Heart left ventricle (tissue), 16 donors: Measurements from ENCODE around the gene CRYGN. TPM values are rescaled to one million over a fixed set of nuclear protein-coding genes. Genes with fewer than 3 reads are reported as not detected.

ENCODE experiments used
- ATAC-seq, 4 donors: fragments of 200-7000 bp; cut with Tn5 transposase; one replicate each; pipeline ENCODE4 v1.9.1; 2020 to 2022; ENCODE audit warnings: moderate library complexity in 4 of 4, mild to moderate bottlenecking in 3 of 4, moderate number of reproducible peaks in 1 of 4
- DNase-seq, 5 donors: peaks; one replicate each; pipeline ENCODE4 v3.0.0-alpha.2; 2020
- H3K27ac ChIP-seq, 12 donors: fragments of 200-600 bp; sonication (generic) in 4 of 12; one replicate each; pipeline versions ENCODE4 v1.5.0 to v1.8.0; 2016 to 2022; ENCODE audit warnings: mild to moderate bottlenecking in 2 of 12
- H3K27me3 ChIP-seq, 9 donors: fragments of 200-600 bp; sonication (generic) in 2 of 9; one replicate each; pipeline versions ENCODE4 v1.5.1 to v1.8.0; 2016 to 2022; ENCODE audit warnings: mild to moderate bottlenecking in 3 of 9
- H3K36me3 ChIP-seq, 9 donors: fragments of 200-600 bp; sonication (generic) in 2 of 9; one replicate each; pipeline versions ENCODE4 v1.5.0 to v1.8.0; 2018 to 2022; ENCODE audit warnings: mild to moderate bottlenecking in 2 of 9
- H3K4me1 ChIP-seq, 12 donors: fragments of 200-600 bp; sonication (generic) in 4 of 12; one replicate each; pipeline versions ENCODE4 v1.5.0 to v1.8.0; 2016 to 2022; ENCODE audit warnings: mild to moderate bottlenecking in 3 of 12
- H3K4me3 ChIP-seq, 12 donors: fragments of 200-600 bp; sonication (generic) in 4 of 12; one replicate each; pipeline versions ENCODE4 v1.5.0 to v1.8.0; 2017 to 2022; ENCODE audit warnings: mild to moderate bottlenecking in 9 of 12, moderate library complexity in 4 of 12
- H3K9me3 ChIP-seq, 12 donors: fragments of 200-600 bp; sonication (generic) in 4 of 12; one replicate each; pipeline versions ENCODE4 v1.5.0 to v1.8.0; 2016 to 2022; ENCODE audit warnings: mild to moderate bottlenecking in 1 of 12
- POLR2A ChIP-seq, 2 donors: fragments of 450-650 bp; IDR thresholded peaks; one replicate each; pipeline ENCODE4 v1.6.1; 2017; ENCODE audit warnings: antibody characterized with exemption in 2 of 2, mild to moderate bottlenecking in 2 of 2, moderate library complexity in 2 of 2
- WGBS, 4 donors: extraction: QIAGEN DNeasy Blood & Tissue Kit in 2 of 4; methylation state at CpG; one replicate each; pipeline versions ENCODE4 v1.1.5 to v1.1.7; 2013 to 2018; 5-methylcytosine and 5-hydroxymethylcytosine counted together
- intact Hi-C, 10 donors: fragments of 100-400 bp; cut with DNase I; formaldehyde crosslinking; loops; one replicate each; pipeline versions ENCODE4 v1.11.1 to v1.14.2; 2022
- polyA plus RNA-seq, 2 donors: library from polyadenylated mRNA; stranded (reverse); fragments of 200-250 nt; gene quantifications; one replicate each; pipeline ENCODE4 v1.2.3, GENCODE V29; 2013
- total RNA-seq, 9 donors: library from RNA; depleted of rRNA in 2 of 9; stranded (reverse); fragments of >200 nt in 2 of 9; fragmentation: NEBNext Ultra II Directional in 3 of 9; extraction: Animal tissue kit (Norgen Biotek cat#: 25700) in 3 of 9; gene quantifications; one replicate each; pipeline versions ENCODE4 v1.1.0 to v1.2.4, GENCODE V29; 2016 to 2023
- TF ChIP-seq, protein P1 (sequence below), 12 donors: fragments of 200-600 bp; sonication (generic) in 4 of 12; IDR thresholded peaks; one replicate each; pipeline versions ENCODE4 v1.5.0 to v1.8.0; 2018 to 2022; ENCODE audit warnings: antibody characterized with exemption in 12 of 12, mild to moderate bottlenecking in 5 of 12
- donor health status: ischemic (EF 13 %, LVEDD 7.1; RV severe dilation, severe dysfunction).
- donor health status: healthy with polysubstance abuse.
- donor health status: DM: no; HTN: yes; CAD: no.
- donor health status: DM: no; HTN: no; CAD: no.
- donor health status: ischemic (EF 25% LVEDD 6.9; RV normal size, moderate dysfunction).
- donor health status: ischemic (EF 25% LVEDD 5.7; RV mildly dilated, moderate dysfunction).
- donor health status: healthy.
- donor health status: DM: yes; HTN: yes; CAD: no.
- donor health status: ischemic (EF 35%, LVEDD 5.7; RV mildly dilated, moderate dysfunction).
- donor health status: nonischemic (EF 11% LVEDD 7.7; RV severe dilation, severe dysfunction).
- donor health status: DM: yes; HTN: yes; CAD: no.
- donor health status: PGD.
- donor health status: ischemic (EF 29% LVEDD 5.4; RV normal size, mild dysfunction).
- donor health status: nonischemic (EF 23%, LVEDD 6.1; RV moderate dilation, normal function).

Gene CRYGN
- total and polyA plus RNA-seq, 11 donors = 0.50 to 0.52 TPM; not detected in 9

- no peak overlapping the region for H3K4me3 ChIP-seq
- H3K27me3 ChIP-seq = peaks cover 18 to 48% (median 26%) of the 10 kb centered on the region in 9 donors
- intact Hi-C loops = no loop called here
- H3K9me3 ChIP-seq = no peaks in the 10 kb centered on the region
- ATAC-seq (no peak), DNase-seq (no peak)
- H3K4me1 ChIP-seq = peaks cover 0 to 41% (median 14%) of the 10 kb centered on the region in 12 donors
- 91 to 92% (median 92%) methylated on average over 24 of the region's 24 CpGs for WGBS, 4 donors
- H3K36me3 ChIP-seq = no peaks in the 10 kb centered on the region
- TF ChIP-seq POLR2A (IDR thresholded peaks at IDR 0.05) = no peak
- no peak overlapping the region for H3K27ac ChIP-seq
These were observed 33.7 kb downstream of the CRYGN start for GRCh38 chr7:151406051-151406875.

- intact Hi-C loops = no loop called here
- ATAC-seq (no peak), DNase-seq (no peak)
- peak overlapping the region in 1 of 12 donors; percentile 17 for H3K27ac ChIP-seq
- 86 to 96% (median 91%) methylated on average over 9 to 10 of the region's 10 CpGs for WGBS, 4 donors
- TF ChIP-seq POLR2A (IDR thresholded peaks at IDR 0.05) = no peak
- TF ChIP-seq, protein P1, sequence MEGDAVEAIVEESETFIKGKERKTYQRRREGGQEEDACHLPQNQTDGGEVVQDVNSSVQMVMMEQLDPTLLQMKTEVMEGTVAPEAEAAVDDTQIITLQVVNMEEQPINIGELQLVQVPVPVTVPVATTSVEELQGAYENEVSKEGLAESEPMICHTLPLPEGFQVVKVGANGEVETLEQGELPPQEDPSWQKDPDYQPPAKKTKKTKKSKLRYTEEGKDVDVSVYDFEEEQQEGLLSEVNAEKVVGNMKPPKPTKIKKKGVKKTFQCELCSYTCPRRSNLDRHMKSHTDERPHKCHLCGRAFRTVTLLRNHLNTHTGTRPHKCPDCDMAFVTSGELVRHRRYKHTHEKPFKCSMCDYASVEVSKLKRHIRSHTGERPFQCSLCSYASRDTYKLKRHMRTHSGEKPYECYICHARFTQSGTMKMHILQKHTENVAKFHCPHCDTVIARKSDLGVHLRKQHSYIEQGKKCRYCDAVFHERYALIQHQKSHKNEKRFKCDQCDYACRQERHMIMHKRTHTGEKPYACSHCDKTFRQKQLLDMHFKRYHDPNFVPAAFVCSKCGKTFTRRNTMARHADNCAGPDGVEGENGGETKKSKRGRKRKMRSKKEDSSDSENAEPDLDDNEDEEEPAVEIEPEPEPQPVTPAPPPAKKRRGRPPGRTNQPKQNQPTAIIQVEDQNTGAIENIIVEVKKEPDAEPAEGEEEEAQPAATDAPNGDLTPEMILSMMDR (IDR thresholded peaks at IDR 0.05) = no peak
- H3K36me3 ChIP-seq = no peaks in the 10 kb centered on the region
- no peaks in the 10 kb centered on the region for H3K9me3 ChIP-seq
- peaks cover 14 to 41% (median 25%) of the 10 kb centered on the region in 9 donors for H3K27me3 ChIP-seq
- no peak overlapping the region for H3K4me3 ChIP-seq
- H3K4me1 ChIP-seq = peaks cover 0 to 39% (median 14%) of the 10 kb centered on the region in 12 donors
These were observed 34.4 kb downstream of the CRYGN start for GRCh38 chr7:151405588-151405987.

GRCh38 chr7:151405056-151405455, 34.9 kb downstream of the CRYGN start:
- peak overlapping the region in 1 of 12 donors; percentile 17 for H3K27ac ChIP-seq
- H3K27me3 ChIP-seq = peaks cover 10 to 36% (median 19%) of the 10 kb centered on the region in 9 donors
- intact Hi-C loops = no loop called here
- no peak for TF ChIP-seq POLR2A (IDR thresholded peaks at IDR 0.05)
- TF ChIP-seq, protein P1 (IDR thresholded peaks at IDR 0.05) = no peak
- no peak for ATAC-seq
- no peak overlapping the region for H3K4me3 ChIP-seq
- H3K9me3 ChIP-seq = no peaks in the 10 kb centered on the region
- 43 to 72% (median 69%) methylated on average over 9 of the region's 9 CpGs for whole genome bisulfite sequencing, 4 donors
- H3K36me3 ChIP-seq = no peaks in the 10 kb centered on the region
- no peak for DNase-seq
- peaks cover 0 to 34% (median 9%) of the 10 kb centered on the region in 12 donors for H3K4me1 ChIP-seq

GRCh38 chr7:151404216-151405011, 35.5 kb downstream of the CRYGN start:
- Histone ChIP-seq H3K4me1 (peaks cover 0 to 28% (median 2%) of the 10 kb centered on the region in 12 donors), H3K4me3 (no peak overlapping the region), H3K27me3 (peaks cover 4 to 30% (median 13%) of the 10 kb centered on the region in 9 donors), H3K36me3 (no peaks in the 10 kb centered on the region), H3K9me3 (no peaks in the 10 kb centered on the region), H3K27ac (peak overlapping the region in 1 of 12 donors; percentile 17)
- no peak for TF ChIP-seq POLR2A (IDR thresholded peaks at IDR 0.05)
- TF ChIP-seq, protein P1 (IDR thresholded peaks at IDR 0.05) = no peak
- peak in 3 of 4 donors; percentile 11 to 63 (median 56) for ATAC-seq
- 68 to 79% (median 72%) methylated on average over 18 of the region's 18 CpGs for WGBS, 4 donors
- intact Hi-C loops = no loop called here
- no peak for DNase-seq
